ENCODE measurements around the gene MT2A.
A peak's percentile ranks its signal among the peaks of the same experiment; 100 is the strongest.
"Not testable (repeated sequence)": the region's sequence is repeated elsewhere in the genome, so short reads cannot be mapped to it uniquely, and the experiment has no call there.

Gene MT2A

GRCh38 chr16:56621665-56622445, 13.5 kb downstream of the MT2A start:
- not testable (repeated sequence) for DNase-seq

DNA sequence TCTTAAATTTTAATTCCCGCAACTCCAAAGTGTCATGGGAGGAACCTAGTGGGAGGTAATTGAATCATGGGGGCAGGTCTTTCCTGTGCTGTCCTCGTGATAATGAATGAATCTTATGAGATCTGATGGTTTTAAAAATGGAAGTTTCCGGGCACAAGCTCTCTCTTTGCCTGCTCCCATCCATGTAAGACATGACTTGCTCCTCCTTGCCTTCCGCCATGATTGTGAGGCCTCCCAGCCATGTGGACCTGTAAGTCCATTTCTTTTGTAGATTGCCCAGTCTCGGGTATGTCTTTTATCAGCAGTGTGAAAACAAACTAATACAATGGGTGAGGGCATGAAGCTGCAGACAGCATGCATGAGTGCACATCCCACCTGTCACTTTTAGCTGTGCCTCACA, 14.8 kb downstream of the MT2A start:
- not testable (repeated sequence) for DNase-seq

- DNase-seq, result no peak
Observed at GRCh38 chr16:56623637-56624036, 15.3 kb downstream of the MT2A start.

GRCh38 chr16:56625140-56625942, 17.0 kb downstream of the MT2A start, which contains the start of gene MT1E:
TSS of gene MT1E (plus strand) at chr16:56625781. CDS start at chr16:56625852, 71 bp downstream.
- DNase-seq, result peak; percentile 88

DNA sequence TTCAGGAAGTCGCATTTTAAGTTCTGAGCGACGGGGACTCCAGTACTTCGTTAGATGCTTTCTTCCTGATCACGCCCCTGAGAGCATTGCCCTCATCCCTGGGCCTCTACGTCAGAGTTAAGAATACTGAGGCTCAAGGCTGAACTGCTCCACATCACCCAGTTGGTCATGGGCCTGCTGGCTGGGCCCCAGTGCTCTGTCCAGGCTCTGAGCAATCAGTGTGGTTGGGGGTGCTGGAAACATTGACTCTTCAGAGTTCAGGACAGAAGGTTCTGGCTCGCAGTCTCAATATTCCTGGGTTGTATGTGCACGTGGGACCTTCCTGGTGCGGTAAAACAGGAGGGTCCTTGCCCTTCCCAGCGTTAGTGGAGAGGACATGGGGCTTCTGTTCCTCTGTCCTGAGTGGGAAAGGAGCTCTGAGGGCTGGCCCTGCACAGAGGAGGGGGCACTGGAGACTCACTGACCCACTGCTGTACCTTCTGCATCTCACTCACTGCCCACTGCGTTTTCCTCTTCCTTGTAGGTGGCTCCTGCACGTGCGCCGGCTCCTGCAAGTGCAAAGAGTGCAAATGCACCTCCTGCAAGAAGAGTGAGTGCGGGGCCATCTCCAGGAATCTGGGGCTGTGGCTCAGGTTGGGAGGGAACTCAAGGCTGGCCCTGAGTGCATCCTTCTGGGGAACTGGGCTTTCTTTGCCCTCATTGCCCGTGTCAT, 17.7 kb downstream of the MT2A start:
- DNase-seq, result no peak

DNA sequence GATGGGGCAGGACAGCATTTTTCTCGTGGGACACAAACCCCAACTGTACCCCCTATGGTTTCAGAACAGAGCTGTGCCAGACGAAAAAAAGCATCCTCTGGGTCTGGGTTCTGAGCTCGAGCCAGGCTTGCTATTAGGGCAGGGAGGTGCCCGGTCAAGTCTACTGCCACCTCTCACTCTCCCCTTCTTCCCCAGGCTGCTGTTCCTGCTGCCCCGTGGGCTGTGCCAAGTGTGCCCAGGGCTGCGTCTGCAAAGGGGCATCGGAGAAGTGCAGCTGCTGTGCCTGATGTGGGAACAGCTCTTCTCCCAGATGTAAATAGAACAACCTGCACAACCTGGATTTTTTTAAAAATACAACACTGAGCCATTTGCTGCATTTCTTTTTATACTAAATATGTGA, 18.3 kb downstream of the MT2A start:
- DNase-seq, result no peak

DNA sequence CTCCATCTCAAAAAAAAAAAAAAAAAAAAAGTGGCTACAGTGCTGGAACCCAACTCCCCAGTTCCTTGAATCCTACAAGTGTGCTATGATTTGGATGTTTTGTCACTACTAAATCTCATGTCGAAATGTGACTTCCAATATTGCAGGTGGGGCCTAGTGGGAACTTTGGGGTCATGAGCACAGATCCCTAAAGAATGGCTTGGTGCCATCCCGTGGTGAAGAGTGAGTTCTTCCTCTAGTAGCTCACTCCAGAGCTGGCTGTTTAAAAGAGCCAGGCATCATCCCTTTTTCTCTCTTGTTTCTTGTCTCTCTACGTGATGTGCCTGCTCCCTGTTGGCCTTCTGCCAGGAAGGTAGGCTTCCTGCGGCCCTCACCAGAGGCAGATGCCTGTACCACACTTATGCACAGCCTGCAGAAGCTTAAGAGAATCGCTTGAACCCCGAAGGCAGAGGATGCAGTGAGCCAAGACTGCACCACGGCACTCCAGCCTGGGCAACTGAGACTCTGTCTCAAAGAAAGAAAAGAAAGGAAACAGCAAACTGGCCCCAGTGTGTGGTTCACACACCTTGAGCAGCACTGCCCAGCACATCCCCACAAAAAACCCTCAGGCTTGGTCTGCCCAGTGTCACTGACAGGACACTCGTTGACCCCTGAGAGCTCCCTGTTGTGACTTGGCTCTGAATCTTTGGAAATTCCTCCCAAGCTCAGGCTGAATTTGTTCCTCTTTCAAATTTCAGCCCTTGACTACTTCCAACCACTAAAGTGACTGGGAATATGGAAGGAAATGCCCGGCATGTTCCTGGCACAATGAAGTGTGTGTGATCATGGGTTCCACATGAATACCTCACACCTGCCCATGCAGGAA, 20.3 kb downstream of the MT2A start:
- no peak for DNase-seq

- no peak for DNase-seq
Observed at GRCh38 chr16:56629531-56629930, 21.1 kb downstream of the MT2A start.

DNA sequence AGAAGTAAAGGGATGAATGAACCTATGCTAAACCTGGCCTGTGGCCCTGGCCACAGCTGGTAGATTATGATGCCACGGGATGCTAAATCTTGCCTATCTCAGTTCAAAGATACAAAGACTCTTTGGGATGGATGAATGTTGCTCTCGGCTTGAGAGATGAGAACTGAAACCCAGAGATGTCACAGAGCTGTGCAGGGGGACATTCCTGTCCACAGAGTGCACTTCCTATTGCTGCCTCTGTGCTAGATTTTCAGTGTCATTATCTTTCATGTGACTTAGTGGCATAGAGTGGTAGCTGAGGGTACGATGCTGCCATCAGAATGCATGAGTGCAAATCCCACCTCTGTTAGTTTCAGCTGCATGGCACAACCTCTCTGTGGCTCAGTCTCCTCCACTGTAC, 21.8 kb downstream of the MT2A start:
- no peak for DNase-seq

DNA sequence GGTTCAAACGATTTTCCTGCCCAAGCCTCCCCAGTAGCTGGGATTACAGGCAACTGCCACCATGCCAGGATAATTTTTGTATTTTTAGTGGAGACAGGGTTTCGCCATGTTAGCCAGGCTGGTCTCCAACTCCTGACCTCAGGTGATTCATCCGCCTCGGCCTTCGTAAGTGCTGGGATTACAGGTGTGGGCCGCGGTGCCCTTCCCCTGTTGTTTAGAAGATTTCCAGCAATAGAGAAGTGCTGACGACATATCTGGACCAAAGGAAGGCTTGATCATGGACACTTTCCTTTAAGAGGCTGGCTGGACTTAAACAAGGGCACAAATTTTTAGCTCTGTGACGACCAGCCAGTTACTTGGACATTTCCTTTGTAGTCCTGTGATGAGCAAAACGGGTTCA, 22.8 kb downstream of the MT2A start:
- DNase-seq, result no peak

DNA sequence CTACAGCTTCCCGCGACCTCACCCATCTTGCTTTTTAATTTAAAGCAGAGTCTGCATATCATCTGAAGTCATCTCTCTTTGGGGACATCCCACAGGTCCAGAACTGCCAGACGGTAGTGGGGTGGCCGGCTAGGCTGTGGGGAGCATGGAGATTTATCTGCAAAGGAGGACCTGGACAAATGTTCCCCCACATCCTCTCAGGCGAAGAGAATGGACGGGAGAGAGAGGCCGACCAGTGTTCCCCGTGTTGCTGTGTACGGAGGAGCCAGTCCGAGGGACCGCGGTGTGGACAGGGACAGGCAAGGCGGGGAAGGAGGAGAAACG, 23.4 kb downstream of the MT2A start:
- no peak for DNase-seq

- no peak for DNase-seq
Observed at GRCh38 chr16:56632156-56632847, 23.9 kb downstream of the MT2A start, which contains the start of gene MT1M. TSS of gene MT1M (plus strand) at chr16:56632659. CDS start at chr16:56632732, 73 bp downstream.

DNA sequence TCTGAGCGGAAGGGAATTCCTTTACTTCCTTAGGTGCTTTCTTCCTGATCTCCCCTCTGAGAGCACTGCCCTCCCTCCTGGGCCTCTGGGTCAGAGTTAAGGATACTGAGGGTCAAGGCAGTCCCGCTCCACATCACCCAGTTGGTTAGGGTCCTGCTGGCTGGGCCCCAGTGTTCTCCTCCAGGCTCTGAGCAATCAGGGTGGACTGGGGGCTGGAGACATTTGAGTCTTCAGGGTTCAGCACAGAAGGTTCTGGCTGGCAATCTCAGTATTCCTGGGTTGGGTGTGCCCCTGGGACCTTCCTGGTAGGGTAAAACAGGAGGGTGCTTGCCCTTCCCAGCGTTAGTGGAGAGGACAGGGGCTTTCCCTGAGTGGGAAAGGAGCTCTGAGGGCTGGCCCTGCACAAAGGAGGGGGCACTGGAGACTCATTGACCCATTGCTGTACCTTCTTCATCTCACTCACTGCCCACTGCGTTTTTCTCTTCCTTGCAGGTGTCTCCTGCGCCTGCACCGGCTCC, 24.5 kb downstream of the MT2A start:
- DNase-seq, result no peak

- no peak for DNase-seq
Observed at GRCh38 chr16:56633535-56633934, 25.2 kb downstream of the MT2A start.

GRCh38 chr16:56634715-56635440, 26.5 kb downstream of the MT2A start:
- DNase-seq, result no peak

- DNase-seq, result no peak
Observed at GRCh38 chr16:56635441-56635967, 27.1 kb downstream of the MT2A start.

GRCh38 chr16:56636616-56637413, 28.4 kb downstream of the MT2A start:
- DNase-seq, result no peak

DNA sequence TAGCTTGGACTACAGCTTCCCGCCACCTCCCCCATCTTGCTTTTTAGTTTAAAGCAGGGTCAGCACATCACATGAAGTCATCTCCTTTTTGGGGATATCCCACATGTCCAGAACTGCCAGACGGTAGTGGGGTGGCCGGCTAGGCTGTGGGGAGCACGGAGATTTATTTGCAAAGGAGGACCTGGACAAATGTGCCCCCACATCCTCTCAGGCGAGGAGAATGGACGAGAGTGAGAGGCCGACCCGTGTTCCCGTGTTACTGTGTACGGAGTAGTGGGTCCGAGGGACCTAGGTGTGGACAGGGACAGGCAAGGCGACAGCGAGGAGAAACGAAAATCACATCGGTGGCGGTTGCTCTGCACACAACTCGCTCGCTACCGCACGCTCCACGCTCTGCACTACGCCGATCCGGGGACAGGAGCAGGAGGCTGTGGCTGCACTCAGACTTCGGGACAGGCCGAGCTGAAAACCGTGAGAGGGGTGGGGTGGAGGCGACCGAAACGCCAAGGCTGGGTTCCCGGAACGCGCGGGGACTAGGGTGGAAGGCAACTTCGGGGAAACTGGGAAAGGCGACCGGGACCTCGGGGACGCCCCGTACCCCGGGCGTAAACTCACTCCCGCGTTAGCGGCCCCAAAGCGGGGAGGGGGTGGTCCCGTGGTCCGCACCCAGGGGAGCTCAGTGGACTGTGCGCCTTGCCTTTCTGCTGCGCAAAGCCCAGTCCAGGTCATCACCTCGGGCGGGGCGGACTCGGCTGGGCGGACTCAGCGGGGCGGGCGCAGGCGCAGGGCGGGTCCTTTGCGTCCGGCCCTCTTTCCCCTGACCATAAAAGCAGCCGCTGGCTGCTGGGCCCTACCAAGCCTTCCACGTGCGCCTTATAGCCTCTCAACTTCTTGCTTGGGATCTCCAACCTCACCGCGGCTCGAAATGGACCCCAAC, 29.7 kb downstream of the MT2A start, which contains the start of gene MT1A:
MT1A (plus strand) TSS at position 853 of the 937 bp plus-strand sequence; CDS start at position 926, 73 bp downstream.
- DNase-seq, result no peak
